ENCODE results near the gene IFNL1. TPM values are rescaled to one million over a fixed set of nuclear protein-coding genes. Genes with fewer than 3 reads are reported as not detected.
"Not testable (repeated sequence)": the region's sequence is repeated elsewhere in the genome, so short reads cannot be mapped to it uniquely, and the experiment has no call there.

Gene IFNL1
- total RNA-seq, result not detected in 2 replicates

DNA sequence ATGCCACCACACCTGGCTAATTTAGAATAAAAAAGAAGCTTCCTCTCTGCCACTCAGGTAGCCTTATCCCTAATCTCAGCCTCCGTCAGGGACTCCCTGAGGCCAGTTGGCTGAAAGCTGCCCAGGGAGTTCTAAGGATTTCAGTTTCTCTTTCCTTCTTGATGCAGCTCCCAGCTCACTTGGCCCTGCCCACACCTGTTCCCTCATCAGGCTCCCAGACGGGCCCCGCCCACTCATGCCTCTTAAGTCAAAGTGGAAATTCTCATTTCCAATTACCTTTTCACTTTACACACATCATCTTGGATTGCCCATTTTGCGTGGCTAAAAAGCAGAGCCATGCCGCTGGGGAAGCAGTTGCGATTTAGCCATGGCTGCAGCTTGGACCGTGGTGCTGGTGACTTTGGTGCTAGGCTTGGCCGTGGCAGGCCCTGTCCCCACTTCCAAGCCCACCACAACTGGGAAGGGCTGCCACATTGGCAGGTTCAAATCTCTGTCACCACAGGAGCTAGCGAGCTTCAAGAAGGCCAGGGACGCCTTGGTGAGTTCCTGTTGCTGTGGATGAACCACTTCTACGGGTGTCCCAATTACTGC, at the start of gene IFNL1:
IFNL1 (plus strand) TSS at position 353 of the 591 bp plus-strand sequence; CDS start at position 368, 15 bp downstream.
- DNase-seq (ENCODE audit: extremely low read depth, low read depth, low spot score), result no peak

DNA sequence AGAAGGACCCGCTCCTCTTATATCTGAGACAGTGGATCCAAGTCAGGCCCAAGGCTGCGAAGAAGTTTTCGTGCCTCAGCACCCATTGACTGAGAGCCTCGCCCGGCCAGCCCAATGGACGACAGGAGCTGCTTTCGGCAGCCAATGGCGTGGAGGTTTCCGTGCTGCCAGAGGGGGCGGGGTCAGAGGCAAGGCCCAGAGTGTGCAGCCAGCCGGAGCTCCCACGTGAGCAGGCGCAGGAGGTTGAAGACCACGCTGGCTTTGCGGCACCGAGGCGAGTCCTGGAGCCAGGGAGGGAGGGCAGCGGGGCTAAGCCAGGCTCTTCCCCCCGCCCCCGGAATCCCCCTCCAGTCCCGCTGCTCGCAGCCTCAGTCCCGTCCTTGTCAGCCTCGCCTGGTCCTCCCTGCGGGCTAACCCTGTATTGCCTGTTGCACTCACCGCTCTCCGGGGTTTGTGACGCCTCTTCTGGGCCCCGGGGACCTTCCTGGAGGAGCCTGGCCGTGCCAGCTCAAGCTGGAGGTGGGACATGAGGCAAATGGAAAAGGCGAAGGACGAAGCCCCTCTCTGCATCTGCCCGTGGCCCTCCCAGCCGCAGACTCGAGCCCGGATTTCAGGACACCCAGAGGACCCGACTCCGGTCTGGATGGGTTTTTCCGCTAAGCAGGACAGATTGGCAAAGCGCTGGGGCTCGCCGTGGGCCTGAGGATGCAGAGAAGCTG, 49.1 kb upstream of the IFNL1 start:
- no peak for DNase-seq (ENCODE audit: extremely low read depth, low read depth, low spot score)

DNA sequence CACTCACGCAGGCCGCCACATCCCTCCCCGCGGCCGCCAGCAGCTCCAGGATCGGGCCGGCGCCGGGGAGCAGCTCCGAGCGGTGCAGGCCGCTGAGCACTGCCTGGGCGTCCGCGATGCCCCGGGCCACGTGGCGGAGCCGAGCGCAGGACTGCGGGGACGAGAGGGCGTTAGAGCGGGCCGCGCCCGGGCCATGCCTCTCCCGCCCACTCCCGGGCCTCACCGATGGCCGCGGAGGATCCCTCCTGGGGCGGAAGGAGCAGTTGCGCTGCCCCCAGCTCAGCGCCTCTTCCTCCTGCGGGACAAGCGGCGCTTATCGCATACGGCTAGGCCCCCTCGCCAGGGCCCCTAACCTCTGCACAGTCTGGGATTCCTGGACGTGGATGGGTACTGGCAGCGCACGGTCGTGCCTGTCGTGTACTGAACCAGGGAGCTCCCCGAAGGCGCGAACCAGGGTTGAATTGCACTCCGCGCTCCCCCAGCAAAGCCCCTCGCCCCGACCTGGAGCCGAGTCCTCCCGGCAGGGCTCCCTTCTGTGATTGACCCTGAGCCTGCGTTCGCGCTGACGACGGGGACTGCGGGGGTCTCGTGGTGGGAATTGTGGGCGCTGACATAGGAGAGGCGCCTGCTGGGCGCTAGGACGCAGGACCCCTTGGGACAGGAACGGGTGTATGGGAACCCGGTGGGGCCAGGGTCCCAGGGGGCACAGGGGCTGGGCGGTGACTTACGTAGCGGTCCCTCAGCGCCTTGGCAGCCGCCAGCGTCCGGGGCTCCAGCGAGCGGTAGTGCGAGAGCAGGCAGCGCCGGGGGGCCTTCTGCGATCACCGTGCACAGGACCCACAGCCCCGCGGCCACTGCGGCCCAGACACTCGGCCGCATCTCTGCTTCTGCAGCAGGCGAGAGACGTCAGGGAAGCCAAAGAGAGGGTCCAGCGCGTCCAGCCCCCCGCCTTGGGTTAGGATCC, 48.2 kb upstream of the IFNL1 start:
- DNase-seq (ENCODE audit: extremely low read depth, low read depth, low spot score), result no peak

- DNase-seq (ENCODE audit: extremely low read depth, low read depth, low spot score), result no peak
These were observed 47.4 kb upstream of the IFNL1 start, which contains the start of gene IFNL4 for GRCh38 chr19:39248806-39249205. Gene IFNL4, minus strand, starts transcription at chr19:39248856.

DNA sequence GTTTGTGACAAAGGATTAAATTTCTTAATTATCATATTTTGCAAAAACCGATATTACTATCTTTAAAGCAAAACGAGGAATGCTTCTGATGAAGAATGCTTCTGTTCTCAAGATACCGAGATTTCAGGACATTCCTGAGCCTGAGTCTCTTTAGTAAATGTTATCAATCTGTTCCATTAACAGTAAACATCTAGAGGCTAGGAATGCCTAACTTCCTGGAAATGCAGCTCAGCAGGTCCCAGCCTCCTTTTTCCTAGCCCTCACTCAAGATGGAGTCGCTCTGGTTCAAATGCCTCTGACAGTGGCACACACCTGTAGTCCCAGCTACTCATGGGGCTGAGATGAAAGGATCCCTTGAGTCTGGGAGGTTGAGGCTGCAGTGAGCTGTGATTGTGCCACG, 45.1 kb upstream of the IFNL1 start:
- DNase-seq (ENCODE audit: extremely low read depth, low read depth, low spot score), result no peak

DNA sequence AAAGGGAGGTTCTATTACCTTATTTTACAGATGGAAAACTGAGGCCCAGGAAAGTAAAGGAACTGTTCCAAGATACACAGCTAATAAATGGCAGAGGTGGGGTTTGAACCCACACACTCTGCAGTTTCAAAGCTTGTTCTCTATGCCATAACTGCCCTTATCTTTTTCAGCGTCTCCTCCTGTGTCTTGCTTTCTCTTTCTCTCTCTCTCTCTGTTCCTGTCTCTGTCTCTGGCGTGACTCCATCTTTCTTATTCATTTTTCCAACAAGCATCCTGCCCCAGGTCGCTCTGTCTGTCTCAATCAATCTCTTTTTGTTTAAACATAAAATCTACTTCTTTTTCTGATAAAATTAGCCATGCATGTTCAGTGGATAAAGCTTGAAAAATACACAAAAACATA, 44.4 kb upstream of the IFNL1 start:
- DNase-seq (ENCODE audit: extremely low read depth, low read depth, low spot score), result no peak

DNA sequence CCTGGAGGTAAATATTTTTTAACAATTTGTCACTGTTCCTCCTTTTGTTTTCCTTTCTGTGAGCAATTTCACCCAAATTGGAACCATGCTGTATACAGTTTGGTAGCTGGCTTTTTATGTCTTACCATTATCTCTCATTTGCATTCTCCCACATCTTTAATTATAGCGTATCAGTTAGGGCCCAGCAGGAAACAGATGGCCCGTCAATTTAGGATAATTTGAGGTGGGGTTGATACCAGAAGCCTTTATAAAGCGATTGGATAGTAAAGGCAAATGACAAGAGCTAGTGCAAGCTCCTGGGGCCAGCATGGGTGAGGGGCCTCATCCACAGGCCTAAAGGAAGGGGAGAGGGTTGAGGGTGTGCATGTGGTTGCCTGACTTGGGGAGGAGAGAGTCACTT, 43.7 kb upstream of the IFNL1 start:
- no peak for DNase-seq (ENCODE audit: extremely low read depth, low read depth, low spot score)

DNA sequence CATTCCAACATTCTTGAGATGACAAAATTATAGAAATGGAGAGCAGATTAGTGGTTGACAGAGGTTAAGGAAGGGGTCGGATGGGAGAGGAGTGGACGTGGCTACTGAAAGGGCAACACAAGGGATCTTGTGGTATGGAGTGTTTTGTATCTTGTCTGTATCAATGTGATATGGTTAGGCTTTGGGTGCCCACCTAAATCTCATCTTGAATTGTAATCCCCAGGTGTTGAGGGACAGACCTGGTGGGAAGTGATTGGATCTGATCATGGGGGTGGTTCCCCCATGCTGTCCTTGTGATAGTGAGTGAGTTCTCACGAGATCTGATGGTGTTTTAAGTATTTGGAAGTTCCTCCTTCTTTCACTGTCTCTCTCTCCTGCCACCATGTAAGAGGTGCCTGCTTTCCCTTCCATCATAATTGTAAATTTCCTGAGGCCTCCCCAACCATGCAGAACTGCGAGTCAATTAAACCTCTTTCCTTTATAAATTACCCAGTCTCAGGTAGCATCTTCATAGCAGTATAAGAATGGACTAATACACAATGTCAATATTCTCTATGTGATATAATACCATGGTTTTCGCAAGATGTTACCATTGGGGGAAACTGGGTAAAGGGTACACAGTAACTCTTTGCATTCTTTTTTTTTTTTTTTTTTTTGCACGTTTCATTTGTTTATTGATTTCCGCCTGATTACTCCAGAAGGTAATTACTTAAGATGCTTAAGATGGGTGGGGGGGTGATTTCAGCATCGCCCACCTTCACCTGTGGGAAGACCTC, 42.6 kb upstream of the IFNL1 start:
- no peak for DNase-seq (ENCODE audit: extremely low read depth, low read depth, low spot score)

- DNase-seq (ENCODE audit: extremely low read depth, low read depth, low spot score), result no peak
These were observed 41.5 kb upstream of the IFNL1 start for GRCh38 chr19:39254531-39255345.

GRCh38 chr19:39257227-39257626, 39.0 kb upstream of the IFNL1 start:
- no peak for DNase-seq (ENCODE audit: extremely low read depth, low read depth, low spot score)

- no peak for DNase-seq (ENCODE audit: extremely low read depth, low read depth, low spot score)
These were observed 34.5 kb upstream of the IFNL1 start for GRCh38 chr19:39261704-39262103.

DNA sequence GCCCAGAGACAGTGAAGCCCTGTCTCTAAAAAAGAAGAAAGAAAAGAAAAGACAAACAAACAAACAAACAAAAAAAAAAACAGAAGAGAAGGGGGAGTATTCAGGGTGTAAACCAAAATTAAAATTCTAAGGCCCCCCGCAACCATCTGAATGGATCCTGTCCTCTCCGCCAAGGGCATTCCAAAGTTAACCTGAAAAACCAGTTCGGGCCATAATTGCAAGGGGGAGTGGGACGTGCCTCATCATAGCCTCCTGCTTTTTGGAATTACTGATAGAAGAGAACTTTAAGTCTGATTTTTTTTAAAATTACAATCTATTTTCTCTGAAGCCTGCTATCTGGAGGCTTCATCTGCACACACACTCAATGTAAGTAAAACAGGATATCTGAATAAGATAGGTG, 33.7 kb upstream of the IFNL1 start:
- DNase-seq (ENCODE audit: extremely low read depth, low read depth, low spot score), result no peak

GRCh38 chr19:39263912-39264305, 32.3 kb upstream of the IFNL1 start:
- no peak for DNase-seq (ENCODE audit: extremely low read depth, low read depth, low spot score)

DNA sequence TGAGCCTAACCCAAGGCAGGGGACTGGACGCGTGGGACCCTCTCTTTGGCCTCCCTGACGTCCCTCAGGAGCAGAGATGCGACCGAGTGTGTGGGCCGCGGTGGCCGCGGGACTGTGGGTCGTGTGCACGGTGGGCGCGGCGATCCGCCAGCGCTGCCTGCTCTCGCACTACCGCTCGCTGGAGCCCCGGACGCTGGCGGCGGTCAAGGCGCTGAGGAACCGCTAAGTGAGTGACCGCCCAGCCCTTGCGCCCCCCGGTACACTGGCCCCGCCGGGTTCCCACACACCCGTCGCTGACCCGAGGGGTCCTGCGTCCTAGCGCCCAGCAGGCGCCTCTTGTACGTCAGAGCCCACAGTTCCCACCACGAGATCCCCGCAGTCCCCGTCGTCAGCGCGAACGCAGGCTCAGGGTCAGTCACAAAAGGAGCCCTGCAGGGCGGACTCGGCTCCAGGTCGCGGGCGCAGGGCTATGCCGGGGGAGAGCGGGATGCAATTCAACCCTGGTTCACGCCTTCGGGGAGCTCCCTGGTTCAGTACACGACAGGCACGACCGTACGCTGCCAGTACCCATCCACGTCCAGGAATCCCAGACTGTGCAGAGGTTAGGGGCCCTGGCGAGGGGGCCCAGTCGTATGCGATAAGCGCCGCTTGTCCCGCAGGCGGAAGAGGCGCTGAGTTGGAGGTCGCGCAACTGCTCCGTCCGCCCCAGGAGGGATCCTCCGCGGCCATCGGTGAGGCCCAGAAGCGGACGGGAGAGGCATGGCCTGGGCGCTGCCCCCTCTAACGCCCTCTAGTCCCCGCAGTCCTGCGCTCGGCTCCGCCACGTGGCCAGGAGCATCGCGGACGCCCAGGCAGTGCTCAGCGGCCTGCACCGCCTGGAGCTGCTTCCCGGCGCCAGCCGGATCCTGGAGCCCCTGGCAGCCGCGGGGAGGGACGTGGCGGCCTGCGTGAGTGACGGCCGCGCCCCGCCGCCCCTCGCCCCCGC, 31.6 kb upstream of the IFNL1 start:
- DNase-seq (ENCODE audit: extremely low read depth, low read depth, low spot score), result no peak

GRCh38 chr19:39265321-39265916, 30.8 kb upstream of the IFNL1 start:
- no peak for DNase-seq (ENCODE audit: extremely low read depth, low read depth, low spot score)

- DNase-seq (ENCODE audit: extremely low read depth, low read depth, low spot score), result not testable (repeated sequence)
These were observed 28.1 kb upstream of the IFNL1 start, which contains the start of gene IFNL2 for GRCh38 chr19:39268085-39268484. Gene IFNL2, plus strand, starts transcription at chr19:39268396. Its CDS starts 173 bp downstream, at chr19:39268569.

DNA sequence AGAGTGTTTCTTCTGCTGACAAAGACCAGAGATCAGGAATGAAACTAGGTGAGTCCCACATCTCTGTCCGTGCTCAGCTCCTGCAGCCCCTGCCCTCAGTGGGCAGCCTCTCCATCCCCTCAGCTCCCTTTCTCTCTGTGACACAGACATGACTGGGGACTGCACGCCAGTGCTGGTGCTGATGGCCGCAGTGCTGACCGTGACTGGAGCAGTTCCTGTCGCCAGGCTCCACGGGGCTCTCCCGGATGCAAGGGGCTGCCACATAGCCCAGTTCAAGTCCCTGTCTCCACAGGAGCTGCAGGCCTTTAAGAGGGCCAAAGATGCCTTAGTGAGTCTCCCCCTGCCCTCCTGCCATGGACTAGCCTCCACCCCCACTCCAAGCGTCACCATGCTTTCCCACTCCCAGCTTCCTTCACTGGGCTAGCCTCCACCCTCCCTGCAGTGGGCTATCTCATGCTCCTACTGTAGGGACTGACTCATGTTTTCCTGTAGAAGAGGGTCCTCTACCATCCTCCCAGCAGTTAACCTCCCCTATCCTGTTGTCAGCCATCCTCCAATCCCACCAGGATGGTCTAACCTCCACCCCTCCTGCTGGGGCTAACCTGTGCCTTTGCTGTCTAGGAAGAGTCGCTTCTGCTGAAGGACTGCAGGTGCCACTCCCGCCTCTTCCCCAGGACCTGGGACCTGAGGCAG, 27.5 kb upstream of the IFNL1 start:
- DNase-seq (ENCODE audit: extremely low read depth, low read depth, low spot score), result not testable (repeated sequence)
